Endodermal cell (in vitro differentiated cells): Measurements from ENCODE around the gene KATNBL1. TPM values are rescaled to one million over a fixed set of nuclear protein-coding genes. Genes with fewer than 3 reads are reported as not detected.
A peak's percentile ranks its signal among the peaks of the same experiment; 100 is the strongest.

ENCODE experiments used
- DNase-seq: peaks from one replicate; pipeline ENCODE4 v3.0.0-alpha.2; 2017
- H3K27ac ChIP-seq: 2 replicates; pipeline ENCODE4 v1.5.1; 2013; ENCODE audit warnings: mild to moderate bottlenecking, low read depth, low read length, moderate library complexity
- H3K27me3 ChIP-seq: 2 replicates; pipeline ENCODE4 v1.6.1; 2013; ENCODE audit warnings: mild to moderate bottlenecking, low read length, moderate library complexity; ENCODE audit not compliant: insufficient read depth, control insufficient read depth, poor library complexity, severe bottlenecking
- H3K36me3 ChIP-seq: 2 replicates; pipeline ENCODE4 v1.7.0; 2013; ENCODE audit warnings: mild to moderate bottlenecking, low read length, moderate library complexity; ENCODE audit not compliant: control insufficient read depth, insufficient read depth
- H3K4me1 ChIP-seq: one replicate; pipeline ENCODE4 v1.7.0; 2013; ENCODE audit warnings: low read length; ENCODE audit not compliant: control insufficient read depth, insufficient read depth
- H3K4me3 ChIP-seq: 2 replicates; pipeline ENCODE4 v1.5.1; 2013; ENCODE audit warnings: mild to moderate bottlenecking, low read length, moderate library complexity
- H3K9ac ChIP-seq: 2 replicates; pipeline ENCODE4 v1.6.1; 2013; ENCODE audit warnings: mild to moderate bottlenecking, low read length, moderate library complexity; ENCODE audit not compliant: poor library complexity, severe bottlenecking; ENCODE audit errors: extremely low read depth
- H3K9me3 ChIP-seq: 2 replicates; pipeline ENCODE4 v1.6.1; 2013; ENCODE audit warnings: mild to moderate bottlenecking, low read length, moderate library complexity; ENCODE audit not compliant: control insufficient read depth
- H3K27ac Mint-ChIP-seq: 2 replicates; pipeline ENCODE4 v1.8.0; 2020; ENCODE audit warnings: mixed read lengths
- H3K27me3 Mint-ChIP-seq: 2 replicates; pipeline ENCODE4 v1.8.0; 2021; ENCODE audit warnings: mild to moderate bottlenecking, mixed read lengths; ENCODE audit not compliant: insufficient read depth
- H3K36me3 Mint-ChIP-seq: 2 replicates; pipeline ENCODE4 v1.8.0; 2020; ENCODE audit warnings: low read depth, mixed read lengths
- H3K4me1 Mint-ChIP-seq: 2 replicates; pipeline ENCODE4 v1.8.0; 2020; ENCODE audit warnings: mixed read lengths
- H3K4me3 Mint-ChIP-seq: 2 replicates; pipeline ENCODE4 v1.8.0; 2020; ENCODE audit warnings: mild to moderate bottlenecking, moderate library complexity, mixed read lengths
- H3K9me3 Mint-ChIP-seq: 2 replicates; pipeline ENCODE4 v1.8.0; 2020; ENCODE audit warnings: mild to moderate bottlenecking, mixed read lengths
- WGBS, 2 experiments: methylation state at CpG; one replicate each; pipeline versions ENCODE4 v1.1.5 to v1.1.7; 2013; ENCODE audit warnings: missing lambda C conversion rate in 2 of 2, mixed read lengths in 1 of 2; ENCODE audit not compliant: insufficient coverage in 1 of 2, insufficient read length in 1 of 2; 5-methylcytosine and 5-hydroxymethylcytosine counted together
- total RNA-seq, 2 donors: library from RNA; stranded (reverse); fragmentation: NEBNext Ultra II Directional in 1 of 2; extraction: Animal tissue kit (Norgen Biotek cat#: 25700) in 1 of 2; gene quantifications; 2 replicates in 1 of 2; 3 replicates in 1 of 2; pipeline ENCODE4 v1.2.1, GENCODE V29; 2021
- TF ChIP-seq, protein P1 (sequence below): fragments of 200-600 bp; sonication (generic); conservative IDR thresholded peaks from 2 replicates; pipeline ENCODE4 v1.5.0; 2021; ENCODE audit warnings: antibody characterized with exemption, mild to moderate bottlenecking

KATNBL1 gene
- total RNA-seq, 2 donors from 2014 or later: 54.3 to 71.8 TPM

DNA sequence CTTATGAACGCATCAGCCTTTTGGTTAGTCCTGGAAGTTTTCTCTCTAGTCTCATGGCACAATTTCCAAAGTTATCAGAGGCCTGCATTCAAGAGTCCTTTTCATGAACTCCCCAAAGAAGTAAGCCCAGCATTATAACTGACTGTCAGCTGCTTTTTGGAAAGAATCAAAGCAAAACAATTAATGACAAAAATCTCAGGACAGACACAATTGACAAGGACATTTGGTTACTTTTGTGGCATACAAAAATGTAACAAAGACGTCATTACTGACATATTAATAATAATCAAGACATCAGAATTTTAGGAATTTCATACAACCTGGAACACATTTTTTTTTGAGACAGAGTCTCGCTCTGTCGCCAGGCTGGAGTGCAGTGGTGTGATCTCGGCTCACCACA is 21.2 kb downstream of the KATNBL1 start:
- Histone ChIP-seq H3K27ac (no peak overlapping the region), H3K9me3 (peaks cover 24% of the 10 kb centered on the region), H3K36me3 (peaks cover 18% of the 10 kb centered on the region), H3K9ac (no peak overlapping the region), H3K4me1 (no peaks in the 10 kb centered on the region), H3K27me3 (no peaks in the 10 kb centered on the region), H3K4me3 (no peak overlapping the region)
- Mint-ChIP-seq H3K27ac (no peak overlapping the region), H3K36me3 (peaks cover 36% of the 10 kb centered on the region), H3K4me3 (no peak overlapping the region), H3K27me3 (no peaks in the 10 kb centered on the region), H3K4me1 (no peaks in the 10 kb centered on the region), H3K9me3 (peaks cover 20% of the 10 kb centered on the region)
- DNase-seq: no peak
- TF ChIP-seq, protein P1, sequence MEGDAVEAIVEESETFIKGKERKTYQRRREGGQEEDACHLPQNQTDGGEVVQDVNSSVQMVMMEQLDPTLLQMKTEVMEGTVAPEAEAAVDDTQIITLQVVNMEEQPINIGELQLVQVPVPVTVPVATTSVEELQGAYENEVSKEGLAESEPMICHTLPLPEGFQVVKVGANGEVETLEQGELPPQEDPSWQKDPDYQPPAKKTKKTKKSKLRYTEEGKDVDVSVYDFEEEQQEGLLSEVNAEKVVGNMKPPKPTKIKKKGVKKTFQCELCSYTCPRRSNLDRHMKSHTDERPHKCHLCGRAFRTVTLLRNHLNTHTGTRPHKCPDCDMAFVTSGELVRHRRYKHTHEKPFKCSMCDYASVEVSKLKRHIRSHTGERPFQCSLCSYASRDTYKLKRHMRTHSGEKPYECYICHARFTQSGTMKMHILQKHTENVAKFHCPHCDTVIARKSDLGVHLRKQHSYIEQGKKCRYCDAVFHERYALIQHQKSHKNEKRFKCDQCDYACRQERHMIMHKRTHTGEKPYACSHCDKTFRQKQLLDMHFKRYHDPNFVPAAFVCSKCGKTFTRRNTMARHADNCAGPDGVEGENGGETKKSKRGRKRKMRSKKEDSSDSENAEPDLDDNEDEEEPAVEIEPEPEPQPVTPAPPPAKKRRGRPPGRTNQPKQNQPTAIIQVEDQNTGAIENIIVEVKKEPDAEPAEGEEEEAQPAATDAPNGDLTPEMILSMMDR: no peak
- WGBS, 2 experiments: 94 to 98% methylated on average over 5 of the region's 5 CpGs

- no peaks in the 10 kb centered on the region for H3K27me3 ChIP-seq
- no peak overlapping the region for H3K9ac ChIP-seq
- Mint-ChIP-seq H3K4me3 (no peak overlapping the region), H3K9me3 (peaks cover 20% of the 10 kb centered on the region), H3K36me3 (peaks cover 38% of the 10 kb centered on the region), H3K27me3 (no peaks in the 10 kb centered on the region), H3K4me1 (peaks cover 5% of the 10 kb centered on the region), H3K27ac (no peak overlapping the region)
- DNase-seq: no peak
- H3K4me1 ChIP-seq: no peaks in the 10 kb centered on the region
- no peak overlapping the region for H3K4me3 ChIP-seq
- WGBS, 2 experiments: 90 to 93% methylated on average over 2 to 4 of the region's 4 CpGs
- H3K9me3 ChIP-seq: peaks cover 24% of the 10 kb centered on the region
- H3K36me3 ChIP-seq: peaks cover 18% of the 10 kb centered on the region
- TF ChIP-seq, protein P1: no peak
- H3K27ac ChIP-seq: no peak overlapping the region
Measured at GRCh38 chr15:34185666-34186065, 24.2 kb downstream of the KATNBL1 start.

DNA sequence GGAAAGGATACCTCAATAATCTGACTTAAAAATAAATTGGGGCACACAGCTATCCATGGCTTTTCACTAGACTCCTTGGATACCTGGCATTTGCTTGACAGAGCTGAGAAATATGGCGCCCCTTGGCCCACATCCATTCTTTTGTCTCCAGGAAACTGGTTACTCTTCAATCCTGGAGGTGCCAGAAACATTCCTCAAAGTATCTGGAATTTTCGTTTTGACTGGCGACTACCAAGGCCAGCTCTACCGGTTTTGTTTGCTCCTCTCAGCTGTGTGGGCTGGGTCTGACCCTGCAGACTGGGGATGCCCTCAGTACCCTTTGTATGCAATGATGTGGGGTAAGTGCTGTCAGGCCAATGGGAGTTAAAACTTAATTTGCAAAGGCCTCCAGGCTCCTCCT is 27.0 kb downstream of the KATNBL1 start:
- H3K27ac ChIP-seq: no peak overlapping the region
- H3K36me3 ChIP-seq: peaks cover 12% of the 10 kb centered on the region
- peak overlapping the region; percentile 44 for H3K27ac Mint-ChIP-seq
- peaks cover 5% of the 10 kb centered on the region for H3K4me1 Mint-ChIP-seq
- no peaks in the 10 kb centered on the region for H3K27me3 Mint-ChIP-seq
- H3K27me3 ChIP-seq: no peaks in the 10 kb centered on the region
- no peak overlapping the region for H3K4me3 Mint-ChIP-seq
- H3K9me3 ChIP-seq: peaks cover 24% of the 10 kb centered on the region
- peak; percentile 65 for DNase-seq
- TF ChIP-seq, protein P1: no peak
- no peak overlapping the region for H3K4me3 ChIP-seq
- WGBS, 2 experiments: 67 to 71% methylated on average over 4 of the region's 4 CpGs
- peaks cover 28% of the 10 kb centered on the region for H3K36me3 Mint-ChIP-seq
- H3K9me3 Mint-ChIP-seq: peaks cover 17% of the 10 kb centered on the region
- no peak overlapping the region for H3K9ac ChIP-seq
- H3K4me1 ChIP-seq: no peaks in the 10 kb centered on the region
